D341Med (cell line): ENCODE data around the gene GSK3A.

Experiments used
- DNase-seq: peaks from one replicate; pipeline ENCODE4 v3.0.0; 2012; ENCODE audit warnings: low spot score

Gene GSK3A

DNA sequence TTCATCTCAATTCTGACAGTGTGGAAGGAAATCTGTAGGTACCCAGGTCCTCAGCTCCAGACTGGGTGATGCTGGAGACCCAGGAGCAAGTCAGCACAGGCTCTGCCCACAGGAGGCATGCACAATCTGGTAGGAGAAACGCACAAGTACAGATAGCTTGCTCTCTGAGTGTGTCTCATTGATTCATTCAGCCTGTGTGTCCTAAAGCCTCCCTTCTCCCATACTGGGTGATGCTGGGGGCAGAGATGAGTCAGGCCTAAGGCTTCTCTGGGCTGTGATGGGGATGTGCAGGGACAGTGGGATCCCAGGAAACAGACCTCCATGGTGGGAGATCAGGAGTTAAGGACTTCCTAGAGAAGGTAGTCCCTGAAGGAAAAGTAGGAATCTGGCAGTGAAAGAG, 15.5 kb downstream of the GSK3A start:
- DNase-seq, result no peak

DNA sequence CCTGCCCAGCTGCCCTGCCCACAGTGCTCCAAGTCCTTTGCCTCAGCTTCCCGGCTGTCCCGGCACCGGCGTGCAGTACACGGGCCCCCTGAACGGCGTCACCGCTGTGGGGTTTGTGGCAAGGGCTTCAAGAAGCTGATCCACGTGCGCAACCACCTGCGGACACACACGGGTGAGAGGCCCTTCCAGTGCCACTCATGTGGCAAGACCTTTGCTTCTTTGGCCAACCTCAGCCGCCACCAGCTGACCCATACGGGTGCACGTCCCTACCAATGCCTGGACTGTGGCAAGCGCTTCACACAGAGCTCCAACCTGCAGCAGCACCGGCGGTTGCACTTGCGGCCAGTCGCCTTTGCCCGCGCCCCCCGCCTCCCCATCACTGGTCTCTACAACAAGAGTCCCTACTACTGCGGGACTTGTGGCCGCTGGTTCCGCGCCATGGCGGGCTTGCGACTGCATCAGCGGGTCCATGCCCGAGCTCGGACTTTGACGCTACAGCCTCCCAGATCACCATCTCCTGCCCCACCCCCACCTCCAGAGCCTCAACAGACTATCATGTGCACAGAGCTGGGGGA, 16.6 kb downstream of the GSK3A start:
- DNase-seq, result no peak

- DNase-seq, result no peak
Observed at GRCh38 chr19:42224940-42225717, 17.3 kb downstream of the GSK3A start.

GRCh38 chr19:42220751-42221097, 21.7 kb downstream of the GSK3A start:
- no peak for DNase-seq

- peak; percentile 99 for DNase-seq
Observed at GRCh38 chr19:42219812-42220750, 22.3 kb downstream of the GSK3A start, which contains the start of gene ZNF526. ZNF526 (plus strand) TSS chr19:42220312; CDS start chr19:42224404, 4,092 bp downstream.

GRCh38 chr19:42217520-42218437, 24.6 kb downstream of the GSK3A start, which contains the start of gene DEDD2:
DEDD2 (minus strand) TSS chr19:42217677; CDS start chr19:42217007, 670 bp downstream.
- peak; percentile 96 for DNase-seq

DNA sequence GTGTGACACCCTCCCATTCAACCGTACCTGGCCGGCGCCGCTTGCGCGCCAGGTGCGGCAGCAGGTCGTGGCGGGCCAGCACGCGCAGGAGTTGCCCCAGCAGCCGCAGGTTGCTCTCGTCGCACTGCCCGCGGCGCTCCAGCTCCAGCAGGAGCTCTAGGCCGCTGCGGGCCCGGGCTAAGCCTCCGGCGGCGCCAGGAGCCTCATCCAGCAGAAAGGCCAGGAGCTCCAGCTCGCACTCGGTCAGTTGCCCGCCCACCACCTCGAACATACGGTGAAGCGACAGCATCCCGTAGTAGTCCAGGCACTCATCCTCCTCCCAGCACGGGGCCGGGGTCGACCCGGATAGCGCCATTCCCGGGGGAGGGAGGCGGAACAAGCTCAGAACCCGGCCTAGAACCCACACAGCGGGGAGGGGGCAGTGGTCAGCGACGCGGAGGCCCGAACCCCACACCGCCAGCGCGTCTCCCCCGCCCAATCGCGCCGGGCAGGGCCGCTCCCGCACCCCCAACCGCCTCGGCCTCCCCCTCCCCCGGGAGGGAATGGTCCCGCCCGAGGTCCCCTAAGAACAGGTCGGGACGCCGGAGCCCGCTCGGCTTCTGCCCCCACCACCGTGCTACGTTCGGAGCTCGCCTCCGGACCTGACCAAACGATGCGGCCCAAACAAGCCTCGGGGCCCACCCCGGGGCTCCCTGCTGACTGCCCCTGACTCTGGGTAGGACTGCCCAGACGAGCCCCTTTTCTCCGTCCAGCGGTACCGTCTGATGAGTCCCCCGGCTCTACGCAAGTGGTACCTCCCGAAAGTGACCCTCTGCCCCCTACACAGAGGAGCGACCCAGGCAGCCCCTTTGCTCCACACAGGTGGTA, 25.5 kb downstream of the GSK3A start:
- DNase-seq, result peak; percentile 75

- no peak for DNase-seq
Observed at GRCh38 chr19:42214810-42215485, 27.5 kb downstream of the GSK3A start.

- DNase-seq, result no peak
Observed at GRCh38 chr19:42212886-42213285, 29.5 kb downstream of the GSK3A start.

DNA sequence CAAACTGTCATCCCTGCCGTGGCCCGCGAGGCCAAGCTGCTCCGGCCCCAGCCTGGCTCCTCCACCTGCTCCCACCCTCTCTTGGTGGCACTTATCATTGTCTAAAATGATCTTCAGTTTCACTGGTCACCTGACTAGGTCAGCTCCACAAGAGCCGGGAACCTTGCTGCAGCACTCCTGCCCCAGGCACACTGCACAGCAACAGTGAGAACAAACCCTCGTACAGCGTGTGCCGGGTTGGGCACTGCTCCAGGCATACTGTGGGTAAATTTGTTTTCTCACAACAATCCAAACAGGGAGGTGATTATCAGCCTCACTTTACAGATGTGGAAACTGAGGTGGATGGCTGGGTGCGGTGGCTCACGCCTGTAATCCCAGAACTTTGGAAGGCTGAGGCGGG, 33.8 kb downstream of the GSK3A start:
- DNase-seq, result no peak

DNA sequence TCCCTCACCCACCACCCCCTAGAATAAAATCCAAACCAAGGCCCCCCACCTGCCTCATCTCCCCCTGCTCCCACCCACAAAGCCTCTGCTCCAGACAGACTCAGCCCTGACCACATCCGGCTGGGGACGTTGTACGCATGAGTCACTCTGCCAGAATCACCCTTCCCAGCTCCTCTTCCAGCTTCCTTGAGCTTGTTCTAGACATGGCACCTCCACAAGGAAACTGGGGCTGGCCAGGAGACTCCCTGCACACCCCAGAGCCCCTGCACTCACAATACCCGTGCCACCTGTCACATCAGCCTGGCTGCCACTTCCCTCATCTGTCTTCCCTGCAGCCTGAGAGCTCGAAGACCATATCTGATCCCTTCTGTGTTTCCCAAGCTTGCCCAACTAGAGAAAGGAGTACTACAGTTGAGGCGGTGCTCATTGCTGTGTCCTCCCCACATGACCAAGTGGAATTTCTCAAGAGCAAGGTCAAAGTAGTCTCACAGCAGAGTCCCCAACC, 34.6 kb downstream of the GSK3A start:
- no peak for DNase-seq

GRCh38 chr19:42206871-42207755, 35.3 kb downstream of the GSK3A start:
- DNase-seq, result no peak

GRCh38 chr19:42204664-42205063, 37.7 kb downstream of the GSK3A start:
- no peak for DNase-seq

DNA sequence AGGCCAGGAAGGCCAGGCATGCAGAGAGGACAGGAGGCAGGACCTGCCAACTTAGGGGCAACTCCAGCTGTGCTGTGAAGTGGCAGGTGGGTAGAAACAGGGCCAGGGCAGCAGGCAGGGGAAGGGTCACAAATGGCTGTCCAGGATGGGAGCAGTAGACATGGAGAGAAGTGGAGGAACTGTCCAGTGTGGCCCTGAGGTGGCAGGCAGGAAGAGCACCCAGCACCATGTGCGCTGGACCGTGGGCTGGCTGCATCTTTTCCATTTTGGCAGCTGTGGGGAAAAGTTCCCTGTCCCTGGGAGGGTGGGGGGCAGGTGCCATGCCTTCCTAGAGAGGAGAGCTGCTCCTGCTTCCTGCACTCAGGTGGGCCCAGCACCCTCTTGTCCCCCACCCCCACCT, 38.7 kb downstream of the GSK3A start:
- no peak for DNase-seq

GRCh38 chr19:42202290-42202880, 40.0 kb downstream of the GSK3A start:
- no peak for DNase-seq

GRCh38 chr19:42201489-42202289, 40.7 kb downstream of the GSK3A start:
- DNase-seq, result no peak

GRCh38 chr19:42200116-42200715, 42.2 kb downstream of the GSK3A start:
- DNase-seq, result no peak
